ENCODE data around the gene SMYD1. TPM values are rescaled to one million over a fixed set of nuclear protein-coding genes. Genes with fewer than 3 reads are reported as not detected.

Gene SMYD1
- total and polyA plus RNA-seq, 8 donors: 0.12 to 25.4 (median 10.5) TPM

- TF ChIP-seq EP300 (IDR thresholded peaks at IDR 0.05) (no peak), POLR2A (IDR thresholded peaks at IDR 0.05) (no peak), POLR2AphosphoS5 (IDR thresholded peaks at IDR 0.05) (no peak)
- TF ChIP-seq, protein P1, sequence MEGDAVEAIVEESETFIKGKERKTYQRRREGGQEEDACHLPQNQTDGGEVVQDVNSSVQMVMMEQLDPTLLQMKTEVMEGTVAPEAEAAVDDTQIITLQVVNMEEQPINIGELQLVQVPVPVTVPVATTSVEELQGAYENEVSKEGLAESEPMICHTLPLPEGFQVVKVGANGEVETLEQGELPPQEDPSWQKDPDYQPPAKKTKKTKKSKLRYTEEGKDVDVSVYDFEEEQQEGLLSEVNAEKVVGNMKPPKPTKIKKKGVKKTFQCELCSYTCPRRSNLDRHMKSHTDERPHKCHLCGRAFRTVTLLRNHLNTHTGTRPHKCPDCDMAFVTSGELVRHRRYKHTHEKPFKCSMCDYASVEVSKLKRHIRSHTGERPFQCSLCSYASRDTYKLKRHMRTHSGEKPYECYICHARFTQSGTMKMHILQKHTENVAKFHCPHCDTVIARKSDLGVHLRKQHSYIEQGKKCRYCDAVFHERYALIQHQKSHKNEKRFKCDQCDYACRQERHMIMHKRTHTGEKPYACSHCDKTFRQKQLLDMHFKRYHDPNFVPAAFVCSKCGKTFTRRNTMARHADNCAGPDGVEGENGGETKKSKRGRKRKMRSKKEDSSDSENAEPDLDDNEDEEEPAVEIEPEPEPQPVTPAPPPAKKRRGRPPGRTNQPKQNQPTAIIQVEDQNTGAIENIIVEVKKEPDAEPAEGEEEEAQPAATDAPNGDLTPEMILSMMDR (IDR thresholded peaks at IDR 0.05): no peak
- Histone ChIP-seq H3K36me3 (no peaks in the 10 kb centered on the region), H3K27me3 (peaks cover 0 to 4% (median 0%) of the 10 kb centered on the region in 3 donors), H3K9me3 (no peaks in the 10 kb centered on the region), H3K27ac (no peak overlapping the region), H3K4me3 (no peak overlapping the region), H3K4me1 (no peaks in the 10 kb centered on the region)
- DNase-seq: no peak
- WGBS, 5 donors: 94 to 98% (median 95%) methylated on average over 2 of the region's 2 CpGs
- intact Hi-C loops (cut with DNase I; ENCODE audit: low total_unique reads): no loop called here
Observed at GRCh38 chr2:88085099-88085498, 17.5 kb downstream of the SMYD1 start.

- intact Hi-C loops (cut with DNase I; ENCODE audit: low total_unique reads): no loop called here
- no peaks in the 10 kb centered on the region for H3K4me1 ChIP-seq
- WGBS, 5 donors: 73 to 92% (median 87%) methylated on average over 5 of the region's 5 CpGs
- no peak overlapping the region for H3K4me3 ChIP-seq
- peaks cover 0 to 4% (median 0%) of the 10 kb centered on the region in 3 donors for H3K27me3 ChIP-seq
- no peaks in the 10 kb centered on the region for H3K9me3 ChIP-seq
- H3K27ac ChIP-seq: no peak overlapping the region
- TF ChIP-seq POLR2AphosphoS5 (IDR thresholded peaks at IDR 0.05) (no peak), POLR2A (IDR thresholded peaks at IDR 0.05) (no peak), EP300 (IDR thresholded peaks at IDR 0.05) (no peak)
- TF ChIP-seq, protein P1 (IDR thresholded peaks at IDR 0.05): no peak
- no peaks in the 10 kb centered on the region for H3K36me3 ChIP-seq
- DNase-seq: no peak
Observed at GRCh38 chr2:88085602-88086001, 18.0 kb downstream of the SMYD1 start.

DNA sequence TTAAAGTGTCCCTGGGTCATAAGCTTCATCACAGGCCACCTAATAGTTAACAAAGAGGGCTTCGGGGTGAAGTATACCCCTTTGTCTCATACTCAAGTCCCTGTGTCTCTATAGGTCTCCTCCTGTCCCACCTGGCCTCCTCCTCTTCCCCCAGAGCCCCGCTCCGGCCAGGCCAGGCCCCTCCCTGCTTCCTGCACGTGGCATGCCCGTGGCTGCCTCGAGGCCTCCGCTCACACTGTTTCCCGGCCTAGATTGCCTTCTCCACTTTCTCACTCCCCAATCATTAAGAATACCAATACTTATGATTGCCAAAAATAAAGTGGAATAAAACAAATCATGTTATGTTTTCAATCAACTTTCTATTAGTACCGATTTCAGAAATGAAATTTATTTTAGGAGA is 18.8 kb downstream of the SMYD1 start:
- no peaks in the 10 kb centered on the region for H3K9me3 ChIP-seq
- peaks cover 0 to 4% (median 0%) of the 10 kb centered on the region in 3 donors for H3K27me3 ChIP-seq
- H3K4me1 ChIP-seq: no peaks in the 10 kb centered on the region
- TF ChIP-seq POLR2AphosphoS5 (IDR thresholded peaks at IDR 0.05) (no peak), POLR2A (IDR thresholded peaks at IDR 0.05) (no peak), EP300 (IDR thresholded peaks at IDR 0.05) (no peak)
- TF ChIP-seq, protein P1 (IDR thresholded peaks at IDR 0.05): no peak
- H3K4me3 ChIP-seq: no peak overlapping the region
- DNase-seq: no peak
- H3K27ac ChIP-seq: no peak overlapping the region
- intact Hi-C loops (cut with DNase I; ENCODE audit: low total_unique reads): no loop called here
- 75 to 88% (median 85%) methylated on average over 9 of the region's 9 CpGs for WGBS, 5 donors
- no peaks in the 10 kb centered on the region for H3K36me3 ChIP-seq

- H3K27ac ChIP-seq: no peak overlapping the region
- no peak for DNase-seq
- H3K4me1 ChIP-seq: no peaks in the 10 kb centered on the region
- no peak overlapping the region for H3K4me3 ChIP-seq
- TF ChIP-seq POLR2AphosphoS5 (IDR thresholded peaks at IDR 0.05) (no peak), EP300 (IDR thresholded peaks at IDR 0.05) (no peak), POLR2A (IDR thresholded peaks at IDR 0.05) (no peak)
- TF ChIP-seq, protein P1 (IDR thresholded peaks at IDR 0.05): no peak
- 85 to 100% (median 93%) methylated on average over 2 of the region's 2 CpGs for WGBS, 5 donors
- peaks cover 0 to 4% (median 0%) of the 10 kb centered on the region in 3 donors for H3K27me3 ChIP-seq
- H3K9me3 ChIP-seq: no peaks in the 10 kb centered on the region
- intact Hi-C loops (cut with DNase I; ENCODE audit: low total_unique reads): no loop called here
- no peaks in the 10 kb centered on the region for H3K36me3 ChIP-seq
Observed at GRCh38 chr2:88087073-88087472, 19.4 kb downstream of the SMYD1 start.

All from stomach (tissue), 9 donors.